Dermis blood vessel endothelial cell (primary cell): ENCODE data around the gene FCN1. TPM values are rescaled to one million over a fixed set of nuclear protein-coding genes. Genes with fewer than 3 reads are reported as not detected.

Source experiments
- DNase-seq: peaks from one replicate; pipeline ENCODE4 v3.0.0; 2010
- total RNA-seq: library from RNA; depleted of rRNA; stranded (reverse); fragments of >200 nt; gene quantifications from 2 replicates; pipeline ENCODE4 v1.2.3, GENCODE V29; 2014

Gene FCN1
- total RNA-seq, 1 donor from 2014 or later: not detected

- DNase-seq: no peak
These were observed 26.7 kb downstream of the FCN1 start for GRCh38 chr9:134891053-134891452.

- no peak for DNase-seq
These were observed 27.6 kb downstream of the FCN1 start for GRCh38 chr9:134890155-134890495.

- no peak for DNase-seq
These were observed 28.1 kb downstream of the FCN1 start for GRCh38 chr9:134889386-134890154.

GRCh38 chr9:134888603-134889190, 29.0 kb downstream of the FCN1 start:
- no peak for DNase-seq

GRCh38 chr9:134887686-134888602, 29.8 kb downstream of the FCN1 start:
- DNase-seq: no peak

GRCh38 chr9:134887219-134887618, 30.5 kb downstream of the FCN1 start:
- no peak for DNase-seq

GRCh38 chr9:134886413-134886913, 31.2 kb downstream of the FCN1 start:
- DNase-seq: no peak

- no peak for DNase-seq
These were observed 31.9 kb downstream of the FCN1 start for GRCh38 chr9:134885679-134886412.

- no peak for DNase-seq
These were observed 32.6 kb downstream of the FCN1 start for GRCh38 chr9:134885001-134885678.

- DNase-seq: no peak
These were observed 33.2 kb downstream of the FCN1 start for GRCh38 chr9:134884492-134884891.

GRCh38 chr9:134883040-134883782, 34.5 kb downstream of the FCN1 start:
- DNase-seq: no peak

GRCh38 chr9:134882204-134882785, 35.4 kb downstream of the FCN1 start:
- no peak for DNase-seq

- DNase-seq: no peak
These were observed 36.4 kb downstream of the FCN1 start for GRCh38 chr9:134881313-134881670.

- DNase-seq: no peak
These were observed 37.0 kb downstream of the FCN1 start, which contains the start of gene FCN2 for GRCh38 chr9:134880484-134881312. Gene FCN2, plus strand, starts transcription at chr9:134880810. Its CDS starts 12 bp downstream, at chr9:134880822.

- DNase-seq: no peak
These were observed 37.8 kb downstream of the FCN1 start for GRCh38 chr9:134879664-134880483.

GRCh38 chr9:134877541-134877940, 40.2 kb downstream of the FCN1 start:
- DNase-seq: no peak

- DNase-seq: no peak
These were observed 42.3 kb downstream of the FCN1 start for GRCh38 chr9:134875371-134875770.

- DNase-seq: no peak
These were observed 45.1 kb downstream of the FCN1 start for GRCh38 chr9:134872482-134873231.
